HCT116 (cell line): ENCODE measurements around the gene DLK1. TPM values are rescaled to one million over a fixed set of nuclear protein-coding genes. Genes with fewer than 3 reads are reported as not detected.

Experiments used
- ATAC-seq: fragments of 200-7000 bp; cut with Tn5 transposase; 2 replicates; pipeline ENCODE4 v1.9.1; 2020; ENCODE audit warnings: mild to moderate bottlenecking, moderate library complexity
- BruUV-seq: library from RNA; stranded (reverse); fragments of 400-500 nt; replicated peaks from 2 replicates; lab custom pipeline; 2021; lab: Mats Ljungman, UMichigan
- CTCF ChIA-PET: fragments of 300-600 bp; sonication (Branson Sonifier 250); formaldehyde crosslinking; loops from one replicate; lab custom pipeline; 2021; ENCODE audit warnings: antibody characterized with exemption; lab: Charles Lee
- POLR2A ChIA-PET: fragments of 300-600, 350-600 bp; sonication (Branson Sonifier 250); formaldehyde crosslinking; loops from one replicate; lab custom pipeline; 2021; ENCODE audit warnings: antibody characterized with exemption; lab: Charles Lee
- RAD21 ChIA-PET, 2 experiments: fragments of 300-600 bp; sonication (Branson Sonifier 250); formaldehyde crosslinking; loops; one replicate each; lab custom pipeline; 2023; ENCODE audit warnings: low total read pairs in 2 of 2; ENCODE audit not compliant: uncharacterized antibody in 2 of 2, unreplicated experiment in 2 of 2, low non-redundant PET in 1 of 2; lab: Charles Lee
- DNase-seq: peaks from one replicate; pipeline ENCODE4 v3.0.0-alpha.2; 2010; ENCODE audit warnings: low read depth, low spot score
- H2AFZ ChIP-seq: fragments of 200-600 bp; shearing (Covaris generic), sonication (generic); 2 replicates; pipeline ENCODE4 v1.6.1; 2017; ENCODE audit warnings: low read depth, mixed run types, mixed read lengths, antibody characterized with exemption, low read length; ENCODE audit not compliant: poor library complexity, severe bottlenecking
- H3K27ac ChIP-seq: 2 replicates; pipeline ENCODE4 v1.5.1; 2012; ENCODE audit warnings: low read depth, low read length
- H3K27me3 ChIP-seq: fragments of 200-600 bp; sonication (generic); 2 replicates; pipeline ENCODE4 v1.6.1; 2016; ENCODE audit warnings: mixed run types, low read length, mixed read lengths; ENCODE audit not compliant: insufficient read depth
- H3K36me3 ChIP-seq, 2 experiments: fragments of 200-500 bp in 1 of 2; fragments of 200-600 bp in 1 of 2; sonication (Bioruptor generic) in 1 of 2; sonication (generic) in 1 of 2; 2 replicates each; pipeline versions ENCODE4 v1.5.1 to v1.6.1; 2014 to 2016; ENCODE audit warnings: low read length in 2 of 2, inconsistent platforms in 1 of 2, mixed read lengths in 1 of 2, mixed run types in 1 of 2; ENCODE audit not compliant: insufficient read depth in 2 of 2, control insufficient read depth in 1 of 2
- H3K4me1 ChIP-seq, 2 experiments: fragments of 200-600 bp in 1 of 2; sonication (generic) in 1 of 2; 2 replicates each; pipeline versions ENCODE4 v1.5.1 to v1.6.1; 2012 to 2017; ENCODE audit warnings: low read length in 2 of 2, inconsistent platforms in 1 of 2, mild to moderate bottlenecking in 1 of 2, mixed read lengths in 1 of 2, mixed run types in 1 of 2, moderate library complexity in 1 of 2; ENCODE audit not compliant: insufficient read depth in 2 of 2, control insufficient read depth in 1 of 2
- H3K4me2 ChIP-seq: fragments of 200-600 bp; sonication (generic); 2 replicates; pipeline ENCODE4 v1.6.1; 2017; ENCODE audit warnings: mixed run types, low read length, mixed read lengths
- H3K4me3 ChIP-seq, 2 experiments: fragments of 200-600 bp in 1 of 2; sonication (generic) in 1 of 2; replicated peaks in 1 of 2; 2 replicates each; pipeline ENCODE4 v1.5.1; 2011 to 2016; ENCODE audit warnings: low read length in 2 of 2, control low read depth in 1 of 2, low read depth in 1 of 2, mild to moderate bottlenecking in 1 of 2, mixed read lengths in 1 of 2, mixed run types in 1 of 2
- H3K79me2 ChIP-seq: fragments of 200-600 bp; sonication (generic); 2 replicates; pipeline ENCODE4 v1.6.1; 2017; ENCODE audit warnings: mild to moderate bottlenecking, mixed run types, low read length, moderate library complexity, mixed read lengths; ENCODE audit not compliant: insufficient read depth
- H3K9ac ChIP-seq: fragments of 200-600 bp; sonication (generic); 2 replicates; pipeline ENCODE4 v1.6.1; 2016; ENCODE audit warnings: low read length, mixed read lengths
- H3K9me2 ChIP-seq: fragments of 200-600 bp; sonication (generic), shearing (Covaris generic); 2 replicates; pipeline ENCODE4 v1.6.1; 2017; ENCODE audit warnings: mixed run types, mild to moderate bottlenecking, moderate library complexity; ENCODE audit not compliant: insufficient read depth
- H3K9me3 ChIP-seq, 2 experiments: fragments of 200-500 bp in 1 of 2; fragments of 200-600 bp in 1 of 2; sonication (Bioruptor generic) in 1 of 2; sonication (generic) in 1 of 2; 2 replicates each; pipeline ENCODE4 v1.6.1; 2014 to 2017; ENCODE audit warnings: low read length in 2 of 2, mixed read lengths in 2 of 2, inconsistent platforms in 1 of 2, low read depth in 1 of 2, mild to moderate bottlenecking in 1 of 2, mixed run types in 1 of 2, moderate library complexity in 1 of 2; ENCODE audit not compliant: control insufficient read depth in 1 of 2, insufficient read depth in 1 of 2
- H4K20me1 ChIP-seq: fragments of 200-600 bp; sonication (generic), shearing (Covaris generic); 2 replicates; pipeline ENCODE4 v1.6.1; 2017; ENCODE audit warnings: mixed run types, mild to moderate bottlenecking, moderate library complexity; ENCODE audit not compliant: insufficient read depth
- ATF3 ChIP-seq: IDR thresholded peaks from 2 replicates; pipeline ENCODE4 v1.6.1; 2012
- CBX3 ChIP-seq: IDR thresholded peaks from 2 replicates; pipeline ENCODE4 v1.6.1; 2012; ENCODE audit warnings: low read depth
- CEBPB ChIP-seq: IDR thresholded peaks from 2 replicates; pipeline ENCODE4 v1.6.1; 2012; ENCODE audit warnings: low read depth
- EZH2 ChIP-seq: fragments of 200-600 bp; sonication (generic); IDR thresholded peaks from 2 replicates; pipeline ENCODE4 v1.6.1; 2017; ENCODE audit warnings: antibody characterized with exemption, mixed run types
- FOSL1 ChIP-seq: IDR thresholded peaks from 2 replicates; pipeline ENCODE4 v1.6.1; 2012; ENCODE audit warnings: low read depth
- JUND ChIP-seq: IDR thresholded peaks from 2 replicates; pipeline ENCODE4 v1.6.1; 2012
- MAX ChIP-seq: IDR thresholded peaks from 2 replicates; pipeline ENCODE4 v1.6.1; 2012
- POLR2A ChIP-seq: IDR thresholded peaks from 2 replicates; pipeline ENCODE4 v1.7.0; 2011; ENCODE audit warnings: borderline replicate concordance; ENCODE audit not compliant: insufficient read depth, insufficient read length; ENCODE audit errors: extremely low read depth
- POLR2AphosphoS5 ChIP-seq: IDR thresholded peaks from 2 replicates; pipeline ENCODE4 v1.6.1; 2011; ENCODE audit warnings: mild to moderate bottlenecking, low read depth, low read length, moderate library complexity
- RAD21 ChIP-seq: IDR thresholded peaks from 2 replicates; pipeline ENCODE4 v1.6.1; 2012; ENCODE audit warnings: low read depth, mild to moderate bottlenecking
- SIN3A ChIP-seq: IDR thresholded peaks from 2 replicates; pipeline ENCODE4 v1.6.1; 2012; ENCODE audit warnings: low read depth
- SP1 ChIP-seq: IDR thresholded peaks from 2 replicates; pipeline ENCODE4 v1.6.1; 2012; ENCODE audit warnings: low read depth
- TCF7L2 ChIP-seq: IDR thresholded peaks from 2 replicates; pipeline ENCODE4 v1.7.0; 2011; ENCODE audit warnings: borderline replicate concordance, inconsistent platforms; ENCODE audit not compliant: insufficient read depth, insufficient read length; ENCODE audit errors: extremely low read depth
- YY1 ChIP-seq: IDR thresholded peaks from 2 replicates; pipeline ENCODE4 v1.6.1; 2011; ENCODE audit warnings: low read length, low read depth, moderate library complexity, mild to moderate bottlenecking; ENCODE audit not compliant: insufficient replicate concordance; ENCODE audit errors: extremely low read depth
- ZBTB33 ChIP-seq: IDR thresholded peaks from 2 replicates; pipeline ENCODE4 v1.6.1; 2011; ENCODE audit warnings: mild to moderate bottlenecking, low read length, moderate library complexity; ENCODE audit not compliant: insufficient replicate concordance; ENCODE audit errors: extremely low read depth
- ZFX ChIP-seq: fragments of 450-650 bp; IDR thresholded peaks from 2 replicates; pipeline ENCODE4 v1.6.1; 2017
- ZNF274 ChIP-seq: fragments of 200-500 bp; sonication (Bioruptor generic); IDR thresholded peaks from 2 replicates; pipeline ENCODE4 v1.6.1; 2014; ENCODE audit warnings: mild to moderate bottlenecking, low read depth, low read length, inconsistent platforms
- intact Hi-C: fragments of 100-400 bp; cut with micrococcal nuclease; formaldehyde crosslinking; loops from 2 replicates; pipeline ENCODE4 v1.10.0; 2022
- total RNA-seq: library from RNA; stranded (reverse); gene quantifications from one replicate; pipeline ENCODE4 v1.2.1, GENCODE V29; 2021; ENCODE audit not compliant: unreplicated experiment

Gene DLK1
- total RNA-seq, 1 experiment from 2014 or later = 1.5 TPM

GRCh38 chr14:100780246-100780645, 53.6 kb downstream of the DLK1 start:
- no peaks in the 10 kb centered on the region for H4K20me1 ChIP-seq
- no peaks in the 10 kb centered on the region for H3K9me2 ChIP-seq
- ChIA-PET CTCF (no interaction called here), POLR2A (no interaction called here), RAD21 (no interaction called here)
- H2AFZ ChIP-seq = no peak overlapping the region
- no peak overlapping the region for H3K27ac ChIP-seq
- no peaks in the 10 kb centered on the region for H3K9me3 ChIP-seq
- H3K9ac ChIP-seq = no peak overlapping the region
- ATAC-seq (no peak), DNase-seq (no peak)
- intact Hi-C loops = no loop called here
- H3K4me1 ChIP-seq = no peaks in the 10 kb centered on the region
- no peaks in the 10 kb centered on the region for H3K79me2 ChIP-seq
- H3K4me3 ChIP-seq = no peak overlapping the region
- H3K36me3 ChIP-seq = no peaks in the 10 kb centered on the region
- no TSS peak for BruUV-seq
- TF ChIP-seq ZNF274 = no peak
- TF ChIP-seq SIN3A = no peak
- TF ChIP-seq SP1 = no peak
- no peak for TF ChIP-seq EZH2
- TF ChIP-seq CBX3 = no peak
- no peaks in the 10 kb centered on the region for H3K27me3 ChIP-seq
- no peak overlapping the region for H3K4me2 ChIP-seq

- no peaks in the 10 kb centered on the region for H3K79me2 ChIP-seq
- no peaks in the 10 kb centered on the region for H3K9me3 ChIP-seq
- H3K9ac ChIP-seq = no peak overlapping the region
- H2AFZ ChIP-seq = no peak overlapping the region
- TF ChIP-seq SIN3A (no peak), RAD21 (no peak), ZFX (no peak), FOSL1 (no peak), SP1 (no peak), TCF7L2 (no peak), CBX3 (no peak), MAX (no peak), JUND (no peak), EZH2 (no peak), POLR2AphosphoS5 (no peak), ZNF274 (no peak), ZBTB33 (no peak), YY1 (no peak), POLR2A (no peak), CEBPB (no peak), ATF3 (no peak)
- no peak for ATAC-seq
- ChIA-PET RAD21 (no interaction called here), CTCF (no interaction called here), POLR2A (no interaction called here)
- DNase-seq = no peak
- H3K4me3 ChIP-seq = no peak overlapping the region
- no peaks in the 10 kb centered on the region for H3K27me3 ChIP-seq
- no peaks in the 10 kb centered on the region for H3K4me1 ChIP-seq
- intact Hi-C loops = no loop called here
- no peaks in the 10 kb centered on the region for H3K36me3 ChIP-seq
- H4K20me1 ChIP-seq = no peaks in the 10 kb centered on the region
- BruUV-seq = no TSS peak
- H3K9me2 ChIP-seq = no peaks in the 10 kb centered on the region
- H3K27ac ChIP-seq = no peak overlapping the region
- no peak overlapping the region for H3K4me2 ChIP-seq
These were observed 54.1 kb downstream of the DLK1 start for GRCh38 chr14:100780646-100781355.
